ENCODE data around the gene PDE1A.

The PDE1A gene

GRCh38 chr2:182432051-182432450, 5.2 kb upstream of the PDE1A start:
- no peak for DNase-seq (ENCODE audit: low read depth)
- TF ChIP-seq, protein P1, sequence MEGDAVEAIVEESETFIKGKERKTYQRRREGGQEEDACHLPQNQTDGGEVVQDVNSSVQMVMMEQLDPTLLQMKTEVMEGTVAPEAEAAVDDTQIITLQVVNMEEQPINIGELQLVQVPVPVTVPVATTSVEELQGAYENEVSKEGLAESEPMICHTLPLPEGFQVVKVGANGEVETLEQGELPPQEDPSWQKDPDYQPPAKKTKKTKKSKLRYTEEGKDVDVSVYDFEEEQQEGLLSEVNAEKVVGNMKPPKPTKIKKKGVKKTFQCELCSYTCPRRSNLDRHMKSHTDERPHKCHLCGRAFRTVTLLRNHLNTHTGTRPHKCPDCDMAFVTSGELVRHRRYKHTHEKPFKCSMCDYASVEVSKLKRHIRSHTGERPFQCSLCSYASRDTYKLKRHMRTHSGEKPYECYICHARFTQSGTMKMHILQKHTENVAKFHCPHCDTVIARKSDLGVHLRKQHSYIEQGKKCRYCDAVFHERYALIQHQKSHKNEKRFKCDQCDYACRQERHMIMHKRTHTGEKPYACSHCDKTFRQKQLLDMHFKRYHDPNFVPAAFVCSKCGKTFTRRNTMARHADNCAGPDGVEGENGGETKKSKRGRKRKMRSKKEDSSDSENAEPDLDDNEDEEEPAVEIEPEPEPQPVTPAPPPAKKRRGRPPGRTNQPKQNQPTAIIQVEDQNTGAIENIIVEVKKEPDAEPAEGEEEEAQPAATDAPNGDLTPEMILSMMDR (IDR thresholded peaks at IDR 0.05; ENCODE audit: insufficient read depth, low read depth, low read length, missing control alignments): no peak
- H3K4me3 ChIP-seq (ENCODE audit: low read depth, low read length): no peak overlapping the region

- TF ChIP-seq, protein P1 (IDR thresholded peaks at IDR 0.05; ENCODE audit: insufficient read depth, low read depth, low read length, missing control alignments): no peak
- no peak overlapping the region for H3K4me3 ChIP-seq (ENCODE audit: low read depth, low read length)
- no peak for DNase-seq (ENCODE audit: low read depth)
Observed at GRCh38 chr2:182428476-182428875, 1.6 kb upstream of the PDE1A start.

DNA sequence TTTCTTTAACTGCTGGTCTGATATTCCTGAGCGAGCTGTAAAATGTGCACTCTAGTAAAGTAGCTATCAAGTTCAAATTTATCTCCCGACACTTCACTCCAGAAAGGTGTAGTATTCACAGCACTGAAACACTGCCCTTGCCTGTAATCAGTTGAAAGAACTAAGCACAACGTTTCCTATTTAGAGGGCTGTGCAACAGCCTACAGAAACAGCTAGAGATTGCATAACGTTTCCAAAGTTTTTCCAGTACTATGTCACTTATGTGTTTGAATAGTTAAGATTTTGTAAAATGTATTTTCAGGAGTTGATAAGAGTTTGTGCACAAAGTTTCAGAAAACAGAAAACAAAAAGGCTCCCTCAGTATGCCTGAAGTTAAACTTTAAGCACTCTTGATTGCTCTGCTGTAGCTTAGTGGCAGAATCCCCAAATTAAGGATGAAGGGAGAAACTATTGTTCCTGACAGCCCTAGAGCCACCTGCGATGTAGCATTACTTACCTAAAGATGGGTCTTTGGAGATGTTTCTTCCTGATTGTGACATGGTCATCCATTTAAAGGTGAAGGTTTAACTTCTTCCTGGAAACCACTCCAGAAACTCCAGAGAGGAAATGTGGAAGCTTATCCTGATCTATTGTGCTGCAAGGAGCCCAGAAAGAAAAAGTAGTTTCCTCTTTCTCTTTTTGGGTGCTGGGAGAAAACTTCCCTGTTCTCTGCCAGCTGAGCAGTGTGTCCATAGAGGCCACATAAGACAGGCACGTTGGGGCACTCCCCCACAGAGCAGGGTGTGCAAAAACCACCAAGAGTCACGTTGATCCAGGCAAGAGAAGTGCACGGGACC, 536 bp downstream of the PDE1A start:
- no peak for DNase-seq (ENCODE audit: low read depth)
- TF ChIP-seq, protein P1 (IDR thresholded peaks at IDR 0.05; ENCODE audit: insufficient read depth, low read depth, low read length, missing control alignments): no peak
- no peak overlapping the region for H3K4me3 ChIP-seq (ENCODE audit: low read depth, low read length)

DNA sequence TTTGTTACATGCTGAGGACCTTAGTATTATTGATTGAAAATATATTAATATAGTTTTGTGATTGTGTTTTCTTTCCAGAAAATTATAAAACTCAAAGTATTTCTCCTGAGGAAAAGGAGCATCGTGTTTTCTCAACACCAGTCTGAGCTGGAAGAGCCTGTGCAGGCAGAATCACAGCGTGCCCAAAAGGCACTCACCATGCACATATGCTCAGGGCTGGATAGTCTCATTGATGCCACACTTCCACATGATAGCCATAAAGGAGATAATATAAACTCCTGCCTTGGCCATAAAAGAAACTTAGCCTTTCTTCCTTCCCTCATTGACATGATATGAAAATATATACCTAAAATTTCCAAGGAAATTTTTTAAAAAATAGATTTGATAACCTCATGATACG, 4.0 kb downstream of the PDE1A start:
- TF ChIP-seq, protein P1 (IDR thresholded peaks at IDR 0.05; ENCODE audit: insufficient read depth, low read depth, low read length, missing control alignments): no peak
- DNase-seq (ENCODE audit: low read depth): no peak
- no peak overlapping the region for H3K4me3 ChIP-seq (ENCODE audit: low read depth, low read length)

DNA sequence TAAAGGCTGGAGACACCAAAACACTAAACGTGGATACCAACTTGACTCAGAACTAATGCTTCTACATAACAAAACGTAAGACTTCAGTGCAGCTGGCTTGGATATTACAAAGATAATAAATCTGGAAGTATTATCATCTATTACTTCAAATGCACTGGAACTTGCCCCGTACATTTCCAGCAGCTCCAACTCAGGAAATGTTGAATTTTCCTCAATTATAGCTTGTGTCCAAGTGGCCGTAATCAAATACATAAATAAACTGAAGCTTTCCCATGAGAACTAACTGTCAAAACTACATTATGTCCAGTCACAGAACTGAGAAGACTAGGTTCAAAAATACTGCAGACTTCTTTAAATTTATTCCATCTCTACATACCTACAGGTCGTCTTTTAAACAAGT, 6.2 kb downstream of the PDE1A start:
- no peak for DNase-seq (ENCODE audit: low read depth)
- no peak overlapping the region for H3K4me3 ChIP-seq (ENCODE audit: low read depth, low read length)
- TF ChIP-seq, protein P1 (IDR thresholded peaks at IDR 0.05; ENCODE audit: insufficient read depth, low read depth, low read length, missing control alignments): no peak

DNA sequence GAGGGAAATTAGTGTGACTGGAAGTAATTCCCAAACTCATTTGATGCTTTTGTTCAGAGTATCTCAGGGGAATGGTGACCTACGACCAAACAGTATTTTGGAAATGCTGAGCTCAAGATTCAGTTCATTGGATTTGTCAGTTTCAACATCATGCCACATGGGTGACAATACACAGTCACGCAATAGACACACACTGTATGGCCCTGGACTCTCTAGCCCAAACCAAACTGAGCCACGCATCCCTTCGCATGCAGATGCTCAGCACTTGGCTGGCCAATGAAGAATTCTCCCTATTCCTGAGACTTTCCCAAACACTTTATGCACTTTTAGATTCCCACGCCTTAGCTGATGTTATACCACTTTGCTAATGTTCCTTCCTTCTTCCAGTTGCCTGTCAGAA, 10.0 kb downstream of the PDE1A start:
- TF ChIP-seq, protein P1 (IDR thresholded peaks at IDR 0.05; ENCODE audit: insufficient read depth, low read depth, low read length, missing control alignments): no peak
- no peak overlapping the region for H3K4me3 ChIP-seq (ENCODE audit: low read depth, low read length)
- DNase-seq (ENCODE audit: low read depth): no peak

GRCh38 chr2:182416191-182416590, 10.6 kb downstream of the PDE1A start:
- TF ChIP-seq, protein P1 (IDR thresholded peaks at IDR 0.05; ENCODE audit: insufficient read depth, low read depth, low read length, missing control alignments): no peak
- DNase-seq (ENCODE audit: low read depth): no peak
- no peak overlapping the region for H3K4me3 ChIP-seq (ENCODE audit: low read depth, low read length)

All from GM12865 (cell line).